Measurements from ENCODE around the gene IGF1R. TPM values are rescaled to one million over a fixed set of nuclear protein-coding genes. Genes with fewer than 3 reads are reported as not detected.

Gene IGF1R
- total and polyA plus RNA-seq, 4 donors, result 5.9 to 154 (median 27.6) TPM

DNA sequence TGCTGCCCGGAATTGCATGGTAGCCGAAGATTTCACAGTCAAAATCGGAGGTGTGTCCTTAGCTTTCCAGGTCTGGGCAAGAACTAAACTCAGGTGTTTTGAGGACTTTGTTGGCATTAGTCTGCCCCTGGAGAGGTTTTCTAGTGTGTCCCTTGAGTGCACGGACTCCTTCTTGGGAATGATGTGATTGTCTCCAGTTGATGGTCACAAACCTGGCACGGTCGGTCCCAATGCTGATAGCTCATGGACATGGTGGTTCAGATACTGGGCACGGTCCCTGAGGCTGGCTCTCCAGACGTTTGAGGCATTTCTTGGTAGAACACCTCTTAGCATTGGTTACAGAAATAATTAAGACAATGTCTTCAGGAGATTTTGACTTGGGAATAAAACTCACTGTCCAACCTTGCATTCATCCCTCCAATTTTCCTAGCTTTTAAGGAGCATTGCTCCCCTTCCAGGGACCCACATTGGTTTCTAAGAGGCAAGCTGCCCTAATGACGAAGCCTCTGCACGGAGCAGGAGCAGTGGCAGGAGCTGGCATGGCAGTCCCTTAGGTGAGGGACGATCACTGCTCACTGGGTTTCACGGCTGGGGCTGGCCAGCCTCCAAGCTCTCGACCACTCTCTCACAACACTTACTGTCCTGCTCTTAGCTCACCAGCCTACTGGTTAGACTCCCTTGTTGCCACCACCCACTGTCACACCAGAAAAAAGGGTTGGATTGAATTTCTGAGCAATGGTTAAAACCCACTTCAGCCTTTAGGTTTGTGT lies 291.2 kb downstream of the IGF1R start:
- Histone ChIP-seq H3K9ac (ENCODE audit: insufficient read depth in 1 of 2, low read length in 2 of 2) (no peak overlapping the region), H3K9me3 (ENCODE audit: control insufficient read depth in 4 of 4, insufficient read depth in 3 of 4, low read length in 3 of 4) (no peaks in the 10 kb centered on the region), H3K4me3 (no peak overlapping the region), H3K27me3 (ENCODE audit: control insufficient read depth in 3 of 3, insufficient read depth in 3 of 3, low read length in 2 of 3) (no peaks in the 10 kb centered on the region), H3K27ac (ENCODE audit: low read depth in 1 of 2, low read length in 1 of 2) (no peak overlapping the region), H3K36me3 (ENCODE audit: control insufficient read depth in 4 of 4, insufficient read depth in 4 of 4, low read length in 4 of 4) (peaks cover 15 to 30% (median 27%) of the 10 kb centered on the region in 4 donors), H3K4me1 (ENCODE audit: control insufficient read depth in 5 of 5, insufficient read depth in 5 of 5, low read length in 5 of 5) (peaks cover 0 to 8% (median 7%) of the 10 kb centered on the region in 5 donors)
- DNase-seq (no peak), ATAC-seq (ENCODE audit: insufficient read depth, low FRiP score) (no peak)
- WGBS, 2 donors, result 86 to 92% methylated on average over 13 of the region's 13 CpGs
- TF ChIP-seq, protein P1, sequence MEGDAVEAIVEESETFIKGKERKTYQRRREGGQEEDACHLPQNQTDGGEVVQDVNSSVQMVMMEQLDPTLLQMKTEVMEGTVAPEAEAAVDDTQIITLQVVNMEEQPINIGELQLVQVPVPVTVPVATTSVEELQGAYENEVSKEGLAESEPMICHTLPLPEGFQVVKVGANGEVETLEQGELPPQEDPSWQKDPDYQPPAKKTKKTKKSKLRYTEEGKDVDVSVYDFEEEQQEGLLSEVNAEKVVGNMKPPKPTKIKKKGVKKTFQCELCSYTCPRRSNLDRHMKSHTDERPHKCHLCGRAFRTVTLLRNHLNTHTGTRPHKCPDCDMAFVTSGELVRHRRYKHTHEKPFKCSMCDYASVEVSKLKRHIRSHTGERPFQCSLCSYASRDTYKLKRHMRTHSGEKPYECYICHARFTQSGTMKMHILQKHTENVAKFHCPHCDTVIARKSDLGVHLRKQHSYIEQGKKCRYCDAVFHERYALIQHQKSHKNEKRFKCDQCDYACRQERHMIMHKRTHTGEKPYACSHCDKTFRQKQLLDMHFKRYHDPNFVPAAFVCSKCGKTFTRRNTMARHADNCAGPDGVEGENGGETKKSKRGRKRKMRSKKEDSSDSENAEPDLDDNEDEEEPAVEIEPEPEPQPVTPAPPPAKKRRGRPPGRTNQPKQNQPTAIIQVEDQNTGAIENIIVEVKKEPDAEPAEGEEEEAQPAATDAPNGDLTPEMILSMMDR (IDR thresholded peaks at IDR 0.05; ENCODE audit: control extremely low read depth, extremely low read depth), result no peak

DNA sequence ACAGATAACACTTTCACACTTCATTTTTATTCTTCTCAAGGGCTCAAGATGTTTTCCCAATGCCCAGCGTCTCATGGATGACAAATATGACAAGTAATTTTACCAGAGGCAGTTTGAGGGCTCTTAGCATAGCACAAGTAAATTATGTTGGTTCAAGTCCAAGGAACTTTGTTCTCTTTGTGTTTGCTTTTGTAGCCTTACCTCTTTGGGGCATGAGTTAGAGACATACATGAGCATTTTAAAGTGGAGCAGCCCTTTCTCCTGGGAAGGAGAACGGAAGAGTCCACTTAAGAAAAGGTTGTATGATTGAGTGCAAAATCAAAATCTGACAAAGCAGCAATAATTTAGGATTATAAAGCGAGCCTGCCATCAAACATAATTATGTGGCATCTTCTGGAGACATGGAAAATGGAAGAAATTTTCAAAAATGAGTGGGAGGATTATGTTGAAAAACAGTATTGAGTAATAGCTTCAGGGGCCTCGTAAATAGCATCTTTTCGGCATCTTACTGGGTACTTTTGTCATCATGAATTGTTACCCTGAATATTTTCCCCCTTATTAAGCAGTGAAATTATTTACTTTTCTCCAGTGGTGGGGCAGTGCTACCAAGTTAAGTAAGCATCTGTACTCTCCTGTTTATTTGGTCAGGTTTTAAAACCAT lies 293.4 kb downstream of the IGF1R start:
- H3K27me3 ChIP-seq (ENCODE audit: control insufficient read depth in 3 of 3, insufficient read depth in 3 of 3, low read length in 2 of 3), result no peaks in the 10 kb centered on the region
- ATAC-seq (ENCODE audit: insufficient read depth, low FRiP score), result peak; percentile 68
- no peak overlapping the region for H3K9ac ChIP-seq (ENCODE audit: insufficient read depth in 1 of 2, low read length in 2 of 2)
- H3K36me3 ChIP-seq (ENCODE audit: control insufficient read depth in 4 of 4, insufficient read depth in 4 of 4, low read length in 4 of 4), result peaks cover 19 to 27% (median 19%) of the 10 kb centered on the region in 4 donors
- no peak overlapping the region for H3K4me3 ChIP-seq
- TF ChIP-seq, protein P1 (IDR thresholded peaks at IDR 0.05; ENCODE audit: control extremely low read depth, extremely low read depth), result no peak
- H3K9me3 ChIP-seq (ENCODE audit: control insufficient read depth in 4 of 4, insufficient read depth in 3 of 4, low read length in 3 of 4), result no peaks in the 10 kb centered on the region
- H3K27ac ChIP-seq (ENCODE audit: low read depth in 1 of 2, low read length in 1 of 2), result no peak overlapping the region
- peaks cover 0 to 9% (median 8%) of the 10 kb centered on the region in 5 donors for H3K4me1 ChIP-seq (ENCODE audit: control insufficient read depth in 5 of 5, insufficient read depth in 5 of 5, low read length in 5 of 5)
- DNase-seq, result peak in 1 of 3 donors; percentile 65
- 67 to 75% methylated on average over 5 of the region's 5 CpGs for WGBS, 2 donors

DNA sequence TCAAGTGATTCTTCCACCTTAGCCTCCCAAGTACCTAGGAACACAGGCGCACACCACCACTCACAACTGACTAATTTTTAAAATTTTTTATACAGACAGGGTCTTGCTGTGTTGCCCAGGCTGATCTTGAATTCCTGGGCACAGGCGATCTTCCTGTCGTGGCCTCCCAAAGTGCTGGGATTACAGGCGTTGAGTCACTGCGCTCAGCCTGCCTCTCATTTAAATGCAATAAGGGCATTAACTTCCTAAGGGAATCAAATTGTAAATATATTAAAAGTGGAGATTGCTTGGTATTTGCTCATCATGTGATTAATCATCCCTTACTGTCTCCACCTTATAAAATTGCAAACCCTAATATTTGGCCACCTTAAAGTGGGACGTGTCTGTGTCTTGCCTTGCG lies 294.1 kb downstream of the IGF1R start:
- H3K4me3 ChIP-seq, result no peak overlapping the region
- peaks cover 0 to 9% (median 8%) of the 10 kb centered on the region in 5 donors for H3K4me1 ChIP-seq (ENCODE audit: control insufficient read depth in 5 of 5, insufficient read depth in 5 of 5, low read length in 5 of 5)
- ATAC-seq (ENCODE audit: insufficient read depth, low FRiP score), result no peak
- H3K36me3 ChIP-seq (ENCODE audit: control insufficient read depth in 4 of 4, insufficient read depth in 4 of 4, low read length in 4 of 4), result peaks cover 18 to 27% (median 20%) of the 10 kb centered on the region in 4 donors
- TF ChIP-seq, protein P1 (IDR thresholded peaks at IDR 0.05; ENCODE audit: control extremely low read depth, extremely low read depth), result no peak
- peak overlapping the region; percentile 46 to 50 for H3K27ac ChIP-seq (ENCODE audit: low read depth in 1 of 2, low read length in 1 of 2)
- no peak overlapping the region for H3K9ac ChIP-seq (ENCODE audit: insufficient read depth in 1 of 2, low read length in 2 of 2)
- H3K27me3 ChIP-seq (ENCODE audit: control insufficient read depth in 3 of 3, insufficient read depth in 3 of 3, low read length in 2 of 3), result no peaks in the 10 kb centered on the region
- no peaks in the 10 kb centered on the region for H3K9me3 ChIP-seq (ENCODE audit: control insufficient read depth in 4 of 4, insufficient read depth in 3 of 4, low read length in 3 of 4)
- WGBS, 2 donors, result 98 to 99% methylated on average over 7 of the region's 7 CpGs
- no peak for DNase-seq

Measured in lung (tissue), 12 donors.